Occipital lobe (tissue), 2 donors: ENCODE data around the gene DOCK10. TPM values are rescaled to one million over a fixed set of nuclear protein-coding genes. Genes with fewer than 3 reads are reported as not detected.

ENCODE experiments used
- DNase-seq: peaks from one replicate; lab custom pipeline; 2025; lab: John Stamatoyannopoulos, UW
- total RNA-seq: library from RNA; depleted of rRNA; stranded (reverse); fragments of >200 nt; gene quantifications from one replicate; pipeline ENCODE4 v1.2.3, GENCODE V29; 2014

DOCK10 gene
- total RNA-seq, 1 donor from 2014 or later, result 8.3 TPM

DNA sequence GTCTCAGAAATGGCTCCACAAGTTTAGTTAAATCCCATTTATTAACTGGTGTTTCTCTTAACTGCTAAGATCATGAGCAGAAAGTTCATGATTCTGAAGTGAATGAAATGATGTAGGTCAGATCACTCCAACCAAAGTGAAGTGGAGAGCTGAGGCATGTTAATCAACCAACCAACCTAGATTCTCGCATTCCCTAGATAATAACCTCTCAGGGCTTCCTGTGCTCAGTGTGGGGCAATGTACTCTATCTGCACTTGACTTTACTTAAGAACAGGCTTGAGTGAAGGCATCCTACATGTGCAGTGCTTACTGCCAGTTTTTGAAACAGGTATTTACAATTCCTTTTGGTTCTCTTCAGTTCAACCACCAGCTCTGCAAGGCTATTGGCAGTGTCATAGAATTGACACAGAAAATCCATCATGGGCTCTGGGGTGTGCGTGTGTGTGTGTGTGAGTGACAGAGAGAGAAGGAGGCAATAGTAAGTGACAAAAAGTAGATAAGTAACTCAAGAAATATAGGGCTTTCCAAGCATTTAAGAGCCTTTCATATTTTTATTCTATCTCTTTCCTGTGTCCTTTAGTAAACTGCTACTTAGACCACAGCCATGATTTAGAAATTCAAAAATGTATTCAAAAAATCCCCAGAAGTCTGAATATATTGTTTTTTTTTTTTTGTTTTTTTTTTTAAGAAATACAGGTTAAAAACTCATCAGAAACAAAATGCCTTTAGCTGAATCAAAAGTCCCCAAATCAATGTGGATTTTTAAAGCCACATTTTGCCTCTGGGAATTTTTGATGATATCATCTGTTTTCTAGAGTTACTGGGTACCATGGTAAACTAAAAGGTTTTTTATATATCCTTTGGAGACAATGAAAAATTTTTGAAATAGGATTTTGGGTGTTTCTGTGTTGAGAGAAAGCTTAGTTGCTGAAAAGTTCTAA lies 28.6 kb downstream of the DOCK10 start:
- DNase-seq, result no peak

DNA sequence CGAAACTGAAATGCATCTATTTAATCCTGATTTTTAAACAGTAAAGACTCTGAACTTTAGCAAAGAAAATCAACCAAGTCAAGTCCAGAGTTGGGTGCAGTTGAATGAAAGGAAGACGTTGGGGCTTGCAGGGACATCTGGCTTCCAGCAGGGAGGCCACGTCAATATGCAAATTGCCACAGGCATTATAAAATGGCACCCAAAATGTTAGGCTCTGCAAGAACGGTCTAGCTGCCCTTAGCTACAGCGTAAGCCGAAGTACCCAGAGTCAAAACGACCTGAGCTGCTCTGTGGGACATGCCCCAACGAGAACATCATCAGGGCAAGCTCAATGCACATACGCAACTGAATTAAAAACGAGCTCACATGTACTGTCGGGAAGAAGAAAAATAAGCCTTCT lies 30.7 kb downstream of the DOCK10 start:
- DNase-seq, result no peak

DNA sequence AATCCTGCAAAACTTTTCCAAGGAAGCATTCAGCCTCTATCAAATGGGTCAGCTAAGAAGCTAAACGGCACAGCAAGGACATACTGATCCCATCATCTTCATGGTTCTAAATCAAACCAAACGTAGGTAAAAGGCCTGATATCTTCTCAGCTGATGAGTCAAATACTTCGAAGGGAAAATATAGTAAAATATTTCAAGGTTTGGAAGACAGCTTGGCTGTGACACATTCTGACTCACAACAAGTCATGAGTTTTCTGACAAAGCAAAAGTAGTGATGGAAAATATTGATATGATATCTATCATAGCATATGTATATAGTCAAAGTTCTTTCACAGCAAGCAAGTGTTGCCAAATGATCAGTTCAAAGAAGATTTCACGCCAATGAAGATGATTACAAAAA lies 31.5 kb downstream of the DOCK10 start:
- DNase-seq, result no peak

DNA sequence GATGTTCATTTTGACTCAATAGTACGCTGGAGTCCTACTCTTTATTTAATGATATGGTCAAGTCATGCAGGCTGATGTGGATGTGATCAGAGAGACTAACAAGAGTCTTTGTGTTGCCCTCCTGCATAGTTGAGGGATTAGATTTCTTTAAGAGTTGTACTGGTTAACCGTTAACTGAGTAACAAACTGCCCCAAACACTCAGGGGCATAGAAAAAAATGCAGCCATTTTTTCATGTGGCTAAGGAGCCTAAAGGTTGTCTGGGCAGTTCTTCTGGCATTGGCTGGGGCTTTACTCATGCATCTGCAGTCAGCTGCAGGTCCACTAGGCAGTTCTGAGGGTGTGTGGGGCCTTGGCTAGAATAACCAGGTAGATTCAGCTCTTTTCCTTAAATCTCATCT lies 32.5 kb downstream of the DOCK10 start:
- DNase-seq, result no peak

DNA sequence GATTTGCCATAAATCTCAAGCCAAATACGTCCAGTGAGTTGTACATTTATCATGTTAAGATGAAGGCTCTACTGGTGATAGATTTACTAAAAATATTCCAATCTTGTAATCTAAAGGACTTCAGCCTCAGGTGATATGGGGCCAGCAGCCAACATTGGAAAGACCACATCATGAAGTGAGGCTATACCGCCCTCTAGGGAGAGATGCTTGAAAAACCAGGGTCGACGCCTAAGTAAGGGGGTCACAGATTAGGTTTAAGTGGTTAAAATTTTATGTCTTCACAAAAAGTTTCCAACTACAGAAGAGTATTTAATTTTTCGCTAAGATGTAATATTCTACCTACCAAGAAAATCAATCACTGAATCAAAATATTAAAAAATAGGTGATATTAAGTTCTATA lies 33.3 kb downstream of the DOCK10 start:
- no peak for DNase-seq

DNA sequence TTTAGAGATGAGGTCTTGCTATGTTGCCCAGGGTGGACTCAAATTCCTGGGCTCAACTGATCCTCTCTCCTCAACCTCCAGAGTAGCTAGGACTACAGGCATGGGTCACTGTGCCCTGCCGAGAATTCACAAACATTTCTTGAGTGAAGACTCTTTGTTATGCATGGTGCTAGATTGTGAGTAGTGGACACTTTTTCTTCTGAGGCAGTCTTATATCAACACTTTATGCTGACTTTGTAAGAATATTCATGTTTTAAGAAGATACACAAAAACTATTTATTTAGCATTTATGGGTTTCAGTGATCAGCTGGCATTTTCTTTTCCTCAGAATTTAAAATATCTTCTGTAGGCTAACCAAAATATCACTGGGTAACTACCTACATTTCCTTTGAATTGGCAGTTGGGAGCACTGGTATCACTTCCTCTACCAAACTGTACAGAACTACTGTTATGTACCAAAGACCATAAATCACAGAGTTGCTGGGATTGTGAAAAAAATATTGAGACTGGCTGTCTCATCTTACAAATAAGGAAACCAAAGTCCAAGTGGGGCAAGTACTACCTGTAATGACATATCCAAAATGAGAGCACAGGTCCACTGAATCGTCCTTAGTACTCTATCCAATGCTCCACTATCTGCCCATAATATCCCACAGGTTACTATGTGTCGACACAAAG lies 34.0 kb downstream of the DOCK10 start:
- no peak for DNase-seq

DNA sequence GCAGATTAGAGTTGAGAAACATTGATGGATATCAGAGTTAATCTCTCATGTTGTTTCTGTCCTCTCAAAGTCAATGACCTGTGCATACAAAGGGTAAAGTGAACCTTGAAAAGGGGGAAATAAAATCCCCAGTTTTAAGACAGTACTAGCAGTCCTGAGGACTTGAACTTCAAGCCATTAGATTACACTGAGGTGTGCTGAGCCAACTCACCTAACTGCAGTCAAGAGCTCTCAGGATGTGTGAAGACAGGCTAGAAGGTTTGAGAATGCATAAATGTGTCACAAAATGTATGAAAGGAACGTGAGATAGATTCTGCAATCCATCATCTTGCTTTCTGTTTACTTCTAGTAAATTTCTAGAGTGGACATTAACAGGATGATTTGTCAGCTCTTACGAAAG lies 35.5 kb downstream of the DOCK10 start:
- no peak for DNase-seq

DNA sequence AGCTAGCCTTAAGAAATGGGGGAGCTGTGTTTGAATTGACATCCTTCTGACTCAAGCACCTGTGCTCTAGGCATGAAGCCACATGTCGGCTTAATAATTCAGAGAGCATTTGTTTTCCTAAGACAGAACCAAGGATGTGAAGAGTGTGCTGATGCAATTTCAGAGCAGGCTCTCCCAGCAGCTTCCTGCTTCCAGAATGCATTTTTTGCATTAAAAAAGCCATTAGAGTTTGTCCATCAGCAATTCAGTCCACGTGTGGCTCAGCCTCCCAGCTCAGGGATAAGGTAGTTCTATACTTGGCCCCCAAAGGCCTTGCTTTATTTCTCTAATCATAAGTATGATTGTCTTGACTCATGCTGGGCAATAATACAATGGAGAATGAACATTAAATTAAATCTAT lies 37.7 kb downstream of the DOCK10 start:
- DNase-seq, result no peak

DNA sequence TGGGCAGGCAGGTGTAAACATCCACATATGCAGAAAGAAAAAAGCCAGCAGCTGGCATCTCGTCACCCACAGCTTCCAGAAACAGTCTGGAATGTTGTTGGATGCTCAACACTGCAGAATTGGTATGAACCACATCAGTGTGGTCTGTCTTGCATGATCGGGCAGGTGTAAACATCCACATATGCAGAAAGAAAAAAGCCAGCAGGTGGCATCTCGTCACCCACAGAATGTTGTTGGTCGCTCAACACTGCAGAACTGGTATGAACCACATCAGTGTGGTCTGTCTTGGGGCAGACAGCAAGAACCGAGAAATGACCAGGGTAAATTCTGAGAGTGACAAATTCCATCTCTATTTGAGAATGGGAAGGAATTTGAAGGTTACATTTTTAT lies 39.6 kb downstream of the DOCK10 start:
- no peak for DNase-seq

DNA sequence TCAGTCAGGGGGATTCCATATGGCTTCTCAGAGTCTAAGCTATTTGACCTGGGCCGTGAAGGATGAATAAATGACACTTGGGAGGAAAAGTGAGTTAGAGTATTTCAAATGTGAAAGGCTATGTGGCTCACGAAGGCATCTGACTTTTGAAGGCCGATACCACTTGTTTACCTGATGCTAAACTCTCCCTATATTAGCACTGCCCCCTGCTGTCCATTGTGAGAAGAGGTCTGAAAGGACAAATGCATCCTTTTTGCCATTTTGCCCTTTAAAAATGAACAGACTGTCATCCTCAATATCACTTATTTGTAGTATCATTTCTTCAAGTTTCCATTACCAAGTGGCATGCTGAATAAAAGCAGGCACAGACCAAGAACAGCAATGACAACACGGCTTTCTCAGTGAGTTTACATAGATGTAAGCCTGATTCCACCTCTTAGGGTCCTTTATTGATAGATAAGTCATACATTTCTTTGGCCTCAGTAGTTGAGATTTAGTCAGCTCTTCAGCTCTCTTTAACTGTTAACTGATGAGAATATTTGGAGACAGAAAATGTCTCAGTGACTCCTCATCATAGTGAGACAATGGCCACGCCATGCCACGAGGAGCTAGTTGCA lies 40.1 kb downstream of the DOCK10 start:
- DNase-seq, result no peak

DNA sequence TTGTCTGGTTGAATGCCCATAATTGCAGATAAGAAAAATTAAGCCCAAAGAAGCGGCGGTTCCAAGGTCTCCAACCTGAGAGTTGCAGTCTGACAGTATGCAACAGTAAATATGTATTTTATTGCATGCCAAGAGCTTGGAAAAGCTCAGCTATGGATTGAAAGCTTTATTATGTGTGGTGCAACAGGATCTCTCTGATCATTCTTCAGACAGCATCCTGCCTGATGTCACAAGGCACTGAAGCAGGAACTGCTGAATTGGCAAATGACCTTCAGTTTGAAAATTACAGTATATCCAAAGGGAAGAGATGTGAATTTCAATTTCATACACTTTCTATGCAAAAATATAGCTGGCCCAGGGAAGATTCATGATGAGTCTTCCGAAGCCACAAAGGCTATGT lies 42.5 kb downstream of the DOCK10 start:
- no peak for DNase-seq

DNA sequence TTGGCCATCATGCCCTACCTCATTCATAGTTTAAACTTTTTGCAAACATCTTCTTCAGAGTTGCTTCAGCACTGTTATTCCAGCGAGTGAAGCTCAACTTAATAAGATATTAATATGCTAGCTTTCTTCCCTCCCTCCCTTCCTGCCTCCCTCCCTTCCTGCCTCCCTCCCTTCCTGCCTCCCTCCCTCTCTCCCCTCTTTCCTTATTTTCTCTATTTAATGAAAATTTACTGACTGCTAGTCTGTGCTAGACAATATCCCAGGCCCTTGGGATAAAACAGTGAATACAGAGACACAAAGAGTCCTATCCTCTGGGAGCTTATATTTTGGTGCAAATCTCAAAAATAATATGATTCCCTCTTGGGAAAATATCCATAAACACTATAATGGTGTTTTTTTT lies 42.9 kb downstream of the DOCK10 start:
- no peak for DNase-seq

DNA sequence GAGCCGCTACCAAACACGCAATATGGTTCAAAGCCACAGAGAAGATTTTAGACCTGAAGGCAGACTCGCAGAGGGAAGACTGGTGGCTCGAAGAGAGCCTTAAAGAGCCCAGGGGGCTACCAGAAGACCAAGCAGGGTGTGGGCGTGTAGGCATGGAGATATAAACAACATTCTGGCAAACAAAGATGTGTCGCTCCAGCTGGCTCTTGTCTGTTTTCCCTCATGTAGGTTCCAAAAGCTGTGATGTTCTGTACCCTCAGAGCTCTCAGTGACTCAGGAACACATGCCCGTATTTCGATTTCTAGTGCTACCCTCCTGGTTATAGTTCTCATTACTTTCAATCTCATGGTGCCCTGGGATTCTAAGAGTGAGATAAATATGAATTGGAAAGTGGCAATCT lies 44.5 kb downstream of the DOCK10 start:
- peak; percentile 29 for DNase-seq

DNA sequence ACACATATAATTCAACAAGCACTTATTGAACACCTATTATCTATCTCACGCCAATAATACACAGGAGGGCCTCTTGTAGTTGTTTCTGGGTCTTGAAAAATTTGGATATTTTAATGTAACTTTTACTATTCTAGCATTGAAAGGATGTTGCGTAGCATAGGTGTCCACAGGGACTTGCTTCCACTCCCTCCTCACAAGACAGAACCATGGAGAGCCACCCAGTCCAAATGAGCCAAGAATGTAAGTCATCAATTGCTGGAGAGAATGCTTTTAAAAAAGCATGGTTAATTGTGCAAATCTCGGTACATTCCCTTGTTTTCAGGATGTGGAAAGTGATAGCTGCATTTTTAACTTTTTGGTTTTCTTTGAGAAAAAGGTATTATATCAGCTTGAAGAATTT lies 46.8 kb downstream of the DOCK10 start:
- no peak for DNase-seq

DNA sequence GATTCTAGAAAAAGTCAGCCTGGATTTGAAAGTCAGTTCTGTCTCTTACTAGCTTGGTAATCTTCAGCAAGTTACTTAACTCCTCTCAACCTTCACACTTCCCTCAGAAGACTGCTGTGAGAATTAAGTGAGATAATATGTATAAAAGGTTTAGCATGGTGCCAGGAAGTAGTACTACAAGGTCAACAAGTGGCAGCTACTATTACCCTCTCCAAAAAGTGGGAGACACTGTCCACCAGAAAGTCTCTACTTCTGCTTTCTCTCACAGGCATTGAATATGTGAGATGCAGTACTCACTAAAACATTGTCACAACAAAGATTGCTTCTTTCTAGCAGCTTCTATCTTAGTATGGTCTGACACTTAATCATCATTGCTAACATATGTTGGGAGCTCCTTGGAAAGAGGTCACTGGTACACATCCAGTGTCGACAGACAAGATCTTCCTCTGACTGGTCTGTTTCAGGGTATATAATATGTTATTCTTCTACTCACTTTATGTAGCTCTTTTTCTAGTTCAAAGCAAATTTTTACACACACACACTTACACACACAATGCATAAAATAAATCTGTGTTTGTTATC lies 47.9 kb downstream of the DOCK10 start:
- no peak for DNase-seq

DNA sequence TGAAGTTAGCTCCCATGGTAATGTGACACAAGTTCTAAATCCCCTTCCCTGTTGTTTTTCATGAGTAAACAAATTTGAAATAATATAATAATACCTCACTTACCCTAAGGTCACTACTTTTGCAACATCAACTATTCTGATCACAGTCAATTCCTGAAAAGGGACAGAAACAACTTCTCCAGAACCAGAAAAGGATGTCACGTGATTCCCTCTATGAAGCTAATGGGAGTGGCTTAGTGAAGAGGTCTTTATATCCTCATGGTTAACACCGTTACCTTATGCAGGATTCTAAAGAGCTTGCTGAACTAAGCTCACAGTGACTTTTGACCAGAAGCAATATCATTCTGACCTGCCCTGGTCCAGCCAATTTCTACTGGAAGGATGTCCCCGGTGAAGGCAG lies 51.6 kb downstream of the DOCK10 start:
- DNase-seq, result no peak

DNA sequence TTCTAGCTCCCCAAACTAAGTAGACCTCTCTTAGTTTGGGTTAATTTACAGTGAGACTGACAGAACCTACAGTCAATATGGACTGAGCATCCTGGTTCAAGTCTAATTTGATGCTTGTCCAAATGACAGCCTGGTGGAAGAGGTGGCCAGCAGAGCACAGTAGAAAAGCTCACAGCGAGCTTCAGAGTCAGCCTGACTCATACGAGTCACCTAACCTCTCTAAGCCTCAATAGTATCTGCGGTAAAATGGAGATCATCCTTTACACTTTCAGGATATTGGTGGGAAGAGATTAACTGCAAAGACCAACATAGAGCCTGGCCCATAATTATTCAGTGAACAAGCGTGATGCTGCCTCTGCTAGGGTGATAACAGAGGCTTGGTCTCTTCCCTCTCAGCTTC lies 54.5 kb downstream of the DOCK10 start:
- no peak for DNase-seq

DNA sequence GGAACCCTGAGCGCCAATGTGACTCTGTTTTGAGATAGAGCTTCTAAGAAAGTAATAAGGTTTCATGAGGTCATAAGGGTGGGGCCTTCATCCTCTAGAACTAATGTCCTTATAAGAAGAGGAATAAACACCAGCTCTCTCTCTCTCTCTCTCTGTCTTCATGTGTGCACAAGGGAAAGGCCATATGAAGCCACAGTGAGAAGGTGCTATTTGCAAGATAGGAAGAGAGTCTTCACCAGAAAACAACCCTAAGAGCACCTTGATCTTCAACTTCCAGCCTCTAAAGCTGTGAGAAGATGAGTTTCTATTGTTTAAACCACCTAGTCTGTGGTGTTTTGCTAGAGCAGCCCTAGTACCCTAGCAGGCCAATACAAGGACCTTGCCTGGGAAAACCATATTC lies 55.8 kb downstream of the DOCK10 start:
- no peak for DNase-seq

DNA sequence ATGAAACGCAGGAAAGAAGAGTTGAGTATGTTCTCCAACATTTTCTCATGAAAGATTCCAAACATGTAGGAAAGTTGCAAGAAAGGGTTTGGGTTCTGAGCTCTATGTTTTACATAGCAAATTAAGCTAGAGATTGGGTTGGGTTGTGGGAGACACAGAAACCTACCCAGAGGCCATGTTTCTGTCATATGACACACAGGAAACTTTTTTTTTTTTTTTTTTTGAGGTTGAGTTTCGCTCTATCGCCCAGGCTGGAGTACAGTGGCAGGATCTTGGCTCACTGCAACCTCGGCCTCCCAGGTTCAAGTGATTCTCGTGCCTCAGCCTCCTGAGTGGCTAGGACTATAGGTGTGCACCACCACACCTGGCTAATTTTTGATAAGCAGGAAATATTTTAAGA lies 57.6 kb downstream of the DOCK10 start:
- no peak for DNase-seq

DNA sequence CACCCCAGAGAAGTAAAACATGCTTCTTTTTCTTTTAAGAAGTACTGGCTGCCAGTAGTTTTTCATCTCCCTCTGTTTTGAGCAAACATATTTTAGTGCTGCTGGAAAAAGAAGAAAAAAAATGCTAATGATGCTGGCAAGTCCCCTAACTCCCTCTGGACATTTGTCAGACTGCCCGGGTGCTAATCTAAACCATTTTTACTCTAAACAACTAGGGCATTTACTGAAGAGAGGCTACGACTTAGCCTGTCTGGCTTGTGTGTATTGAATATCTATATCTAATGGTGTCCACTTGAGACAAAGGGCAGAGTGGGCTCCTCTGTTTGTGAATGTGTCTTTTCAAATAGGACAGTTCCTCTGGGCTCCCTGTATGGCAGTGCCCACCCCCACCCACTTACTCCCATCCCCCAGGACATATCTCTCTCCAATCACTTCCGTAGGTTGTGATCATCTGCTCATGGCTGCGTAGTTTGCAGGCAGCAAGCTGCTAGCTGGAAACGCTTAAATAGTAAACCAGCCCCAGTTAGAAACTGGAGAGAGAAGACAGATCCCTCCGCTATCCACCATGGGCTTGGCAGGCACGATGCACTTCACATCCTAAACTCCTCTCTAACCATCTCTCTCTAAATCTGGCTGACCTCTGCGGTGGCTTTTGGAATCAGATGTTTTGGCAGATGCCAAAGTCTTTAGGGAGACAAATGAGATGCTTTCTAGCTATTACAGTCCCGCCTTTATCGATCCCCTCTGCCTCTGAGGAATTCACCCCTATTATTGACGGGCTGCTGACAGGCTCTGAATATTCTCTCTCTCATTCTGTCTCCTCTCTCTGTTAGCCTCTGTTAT lies 58.3 kb downstream of the DOCK10 start:
- peak; percentile 14 for DNase-seq
